ENCODE results near the gene IRF2BP2.

Gene IRF2BP2

DNA sequence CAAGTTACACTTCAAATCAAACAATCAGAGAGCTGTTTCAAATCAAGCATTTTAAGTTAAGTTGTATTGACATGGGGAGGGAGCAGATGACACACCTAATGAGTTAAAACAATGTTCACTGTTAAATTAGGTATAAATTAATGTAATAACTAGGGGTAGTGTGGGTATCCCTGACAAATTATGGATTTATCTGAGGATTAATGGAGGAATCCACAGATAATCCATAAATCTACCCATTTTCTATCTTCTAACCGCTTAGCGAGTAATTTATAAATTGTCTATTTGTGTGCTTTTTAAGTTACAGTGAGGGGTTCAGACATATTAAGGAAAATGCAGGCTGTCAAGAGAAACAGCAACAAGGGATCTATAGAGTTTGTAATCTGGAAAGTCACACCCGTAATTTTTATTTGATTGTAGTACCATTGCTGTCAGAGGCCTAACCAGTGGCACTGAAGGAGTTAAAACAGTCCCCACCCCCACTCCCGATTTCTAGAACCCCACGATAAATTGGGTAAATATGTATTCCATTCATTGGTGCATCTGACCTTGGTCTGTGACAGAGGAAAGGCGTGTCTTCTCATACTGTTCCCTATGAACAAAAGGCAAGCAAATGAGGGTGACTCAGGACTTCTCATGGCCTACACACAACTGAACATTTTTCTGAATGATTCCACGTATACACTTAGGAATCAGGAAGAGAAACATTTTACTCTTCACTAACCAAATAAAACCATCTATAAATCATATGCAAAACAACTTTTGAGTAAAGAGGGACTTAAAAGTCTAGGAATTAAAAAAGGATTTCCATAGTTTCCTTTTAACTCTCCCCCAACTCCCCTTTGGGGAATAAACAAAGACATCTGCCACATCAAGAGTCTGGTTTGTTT lies 7.4 kb downstream of the IRF2BP2 start:
- H3K27ac Mint-ChIP-seq: peak overlapping the region; percentile 84 to 94 (median 94)
- no peaks in the 10 kb centered on the region for H3K27me3 Mint-ChIP-seq (ENCODE audit: low read depth)
- H3K9me3 Mint-ChIP-seq: no peaks in the 10 kb centered on the region
- peak overlapping the region; percentile 81 to 99 (median 82) for H3K4me3 Mint-ChIP-seq
- peaks cover 58% of the 10 kb centered on the region for H3K4me1 Mint-ChIP-seq
- peaks cover 43% of the 10 kb centered on the region for H3K36me3 Mint-ChIP-seq (ENCODE audit: low read depth)
- TF ChIP-seq, protein P1, sequence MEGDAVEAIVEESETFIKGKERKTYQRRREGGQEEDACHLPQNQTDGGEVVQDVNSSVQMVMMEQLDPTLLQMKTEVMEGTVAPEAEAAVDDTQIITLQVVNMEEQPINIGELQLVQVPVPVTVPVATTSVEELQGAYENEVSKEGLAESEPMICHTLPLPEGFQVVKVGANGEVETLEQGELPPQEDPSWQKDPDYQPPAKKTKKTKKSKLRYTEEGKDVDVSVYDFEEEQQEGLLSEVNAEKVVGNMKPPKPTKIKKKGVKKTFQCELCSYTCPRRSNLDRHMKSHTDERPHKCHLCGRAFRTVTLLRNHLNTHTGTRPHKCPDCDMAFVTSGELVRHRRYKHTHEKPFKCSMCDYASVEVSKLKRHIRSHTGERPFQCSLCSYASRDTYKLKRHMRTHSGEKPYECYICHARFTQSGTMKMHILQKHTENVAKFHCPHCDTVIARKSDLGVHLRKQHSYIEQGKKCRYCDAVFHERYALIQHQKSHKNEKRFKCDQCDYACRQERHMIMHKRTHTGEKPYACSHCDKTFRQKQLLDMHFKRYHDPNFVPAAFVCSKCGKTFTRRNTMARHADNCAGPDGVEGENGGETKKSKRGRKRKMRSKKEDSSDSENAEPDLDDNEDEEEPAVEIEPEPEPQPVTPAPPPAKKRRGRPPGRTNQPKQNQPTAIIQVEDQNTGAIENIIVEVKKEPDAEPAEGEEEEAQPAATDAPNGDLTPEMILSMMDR (IDR thresholded peaks at IDR 0.05; ENCODE audit: unreplicated experiment in 3 of 3): no peak

DNA sequence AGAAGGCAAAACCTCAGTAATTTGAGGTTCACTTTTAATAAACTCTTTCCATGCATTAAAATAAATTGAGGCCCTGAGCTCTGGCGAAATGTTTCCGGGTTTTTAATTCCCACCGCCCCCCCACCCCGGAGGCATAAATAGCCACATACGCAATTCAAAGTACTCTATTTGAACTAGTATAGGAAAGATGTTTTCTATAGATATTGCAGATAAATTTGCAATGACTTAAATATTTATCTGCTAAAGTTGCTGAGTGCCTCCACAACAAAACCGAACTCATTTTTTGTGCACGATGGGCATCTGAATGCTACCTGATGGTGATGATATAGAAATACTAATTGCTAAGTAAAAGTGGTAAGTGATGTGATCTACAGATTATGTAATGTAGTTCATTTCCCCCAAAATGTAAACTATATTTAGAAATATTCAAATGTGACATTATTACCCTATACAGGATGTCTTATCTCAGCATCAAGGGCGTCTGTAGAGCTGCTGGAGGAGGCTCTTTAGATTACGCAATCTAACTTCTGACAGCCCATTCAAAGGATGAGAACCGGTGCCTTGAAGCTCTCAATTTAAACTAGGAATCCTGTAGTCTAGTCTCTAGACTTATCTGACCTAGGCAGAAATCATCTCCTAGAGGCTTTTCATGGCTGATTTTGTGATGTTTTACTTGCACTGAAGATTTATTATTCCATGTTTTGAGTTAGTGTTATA lies 8.5 kb downstream of the IRF2BP2 start:
- peak overlapping the region; percentile 84 to 94 (median 94) for H3K27ac Mint-ChIP-seq
- peaks cover 32% of the 10 kb centered on the region for H3K36me3 Mint-ChIP-seq (ENCODE audit: low read depth)
- H3K27me3 Mint-ChIP-seq (ENCODE audit: low read depth): no peaks in the 10 kb centered on the region
- H3K4me3 Mint-ChIP-seq: peak overlapping the region; percentile 81 to 84 (median 82)
- no peaks in the 10 kb centered on the region for H3K9me3 Mint-ChIP-seq
- TF ChIP-seq, protein P1 (IDR thresholded peaks at IDR 0.05; ENCODE audit: unreplicated experiment in 3 of 3): no peak
- peaks cover 58% of the 10 kb centered on the region for H3K4me1 Mint-ChIP-seq

DNA sequence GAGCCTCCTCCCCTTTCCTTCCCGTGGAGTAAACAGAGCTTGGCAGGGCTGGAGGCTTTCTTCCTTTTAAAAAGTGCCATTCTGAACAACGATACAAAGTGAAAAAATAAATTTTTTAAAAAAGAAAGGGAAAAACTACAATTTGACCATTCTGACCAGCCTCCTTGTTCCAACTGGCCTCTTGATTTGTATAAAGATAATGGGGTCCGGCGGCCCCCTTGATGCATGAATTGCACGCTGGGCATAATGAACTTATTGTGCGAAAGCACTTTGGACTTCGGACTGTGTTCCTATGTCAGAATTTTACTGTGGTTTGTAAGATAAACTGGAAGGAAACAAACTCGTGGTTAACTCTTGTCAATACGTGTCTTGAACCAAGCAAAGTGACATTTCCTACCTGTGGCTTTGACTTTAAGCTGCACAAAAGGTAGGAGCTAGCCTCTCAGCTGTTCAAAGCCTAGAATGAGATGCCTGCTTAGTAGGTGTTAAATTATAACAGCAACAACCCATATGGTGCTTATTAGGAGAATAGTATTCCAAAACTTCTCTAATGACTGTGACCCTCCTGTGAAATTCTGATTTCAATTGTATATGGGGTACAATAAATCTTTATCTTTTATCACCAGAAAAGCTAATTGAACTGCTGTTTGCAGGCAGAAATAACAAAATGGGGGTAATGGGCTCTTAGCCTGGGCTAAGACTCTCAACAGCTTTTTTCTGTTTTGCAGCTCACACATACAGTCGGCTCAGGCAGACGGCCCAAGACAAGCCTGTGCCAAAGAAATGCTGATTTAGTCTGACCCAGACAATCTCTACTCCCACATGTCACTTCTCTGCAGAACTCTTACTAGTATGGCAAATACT lies 9.3 kb downstream of the IRF2BP2 start:
- H3K27ac Mint-ChIP-seq: peak overlapping the region; percentile 84 to 94 (median 94)
- peaks cover 3% of the 10 kb centered on the region for H3K9me3 Mint-ChIP-seq
- H3K36me3 Mint-ChIP-seq (ENCODE audit: low read depth): peaks cover 24% of the 10 kb centered on the region
- H3K4me3 Mint-ChIP-seq: peak overlapping the region; percentile 81 to 84 (median 82)
- H3K27me3 Mint-ChIP-seq (ENCODE audit: low read depth): no peaks in the 10 kb centered on the region
- TF ChIP-seq, protein P1 (IDR thresholded peaks at IDR 0.05; ENCODE audit: unreplicated experiment in 3 of 3): no peak
- peaks cover 58% of the 10 kb centered on the region for H3K4me1 Mint-ChIP-seq

DNA sequence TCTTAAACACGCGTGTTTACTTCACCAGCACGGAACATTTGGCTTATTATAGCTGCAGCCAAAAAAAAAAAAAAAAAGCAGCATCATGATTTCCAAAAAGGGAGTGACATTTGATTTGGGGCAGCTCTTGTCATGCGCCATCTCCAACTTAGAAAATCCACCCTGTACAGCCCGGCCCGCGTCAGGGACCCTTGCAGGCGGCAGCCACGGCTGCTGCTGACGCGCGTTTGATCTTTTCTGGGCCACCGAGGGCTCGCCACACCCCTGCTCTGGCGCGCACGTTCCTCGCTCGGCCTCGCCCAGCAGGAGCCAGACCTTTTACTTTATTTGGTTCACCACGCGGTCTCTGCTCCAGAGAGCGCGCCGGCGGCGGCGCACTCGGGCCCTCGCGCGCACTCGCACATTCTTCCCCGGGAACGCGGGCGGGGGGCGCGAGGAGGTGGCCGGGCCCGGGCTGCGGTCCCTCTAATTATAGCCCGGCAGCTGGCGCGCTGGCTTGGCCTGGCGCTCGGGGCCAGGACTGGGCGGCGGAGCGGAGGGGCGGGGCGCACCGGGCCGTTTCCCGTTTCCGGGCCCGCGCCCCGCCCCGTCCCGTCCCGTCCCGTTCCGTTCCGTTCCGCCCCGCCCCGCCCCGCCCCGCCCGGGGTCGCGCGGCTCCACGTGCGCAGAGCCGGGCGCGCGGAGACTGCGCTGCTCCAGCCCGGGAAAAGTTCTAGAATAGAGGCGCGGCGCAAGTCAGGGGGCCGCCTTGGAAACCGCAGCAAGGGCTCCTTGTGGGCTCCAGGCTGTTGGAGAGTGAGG lies 10.2 kb downstream of the IRF2BP2 start:
- H3K27ac Mint-ChIP-seq: peak overlapping the region; percentile 84 to 95 (median 94)
- H3K4me1 Mint-ChIP-seq: peaks cover 56% of the 10 kb centered on the region
- TF ChIP-seq, protein P1 (IDR thresholded peaks at IDR 0.05; ENCODE audit: unreplicated experiment in 3 of 3): no peak
- H3K4me3 Mint-ChIP-seq: peak overlapping the region; percentile 82 to 85 (median 84)
- H3K9me3 Mint-ChIP-seq: peaks cover 3% of the 10 kb centered on the region
- peaks cover 16% of the 10 kb centered on the region for H3K36me3 Mint-ChIP-seq (ENCODE audit: low read depth)
- no peaks in the 10 kb centered on the region for H3K27me3 Mint-ChIP-seq (ENCODE audit: low read depth)
